22Rv1 (cell line): ENCODE results near the gene PEX3.

Source experiments
- H3K27ac ChIP-seq: fragments of 450-650 bp; 2 replicates; pipeline ENCODE4 v1.5.1; 2017
- CTCF ChIP-seq: fragments of 450-650 bp; IDR thresholded peaks from 2 replicates; pipeline ENCODE4 v1.5.1; 2017; ENCODE audit warnings: mild to moderate bottlenecking
- ZFX ChIP-seq: fragments of 450-650 bp; IDR thresholded peaks from 2 replicates; pipeline ENCODE4 v1.6.1; 2017; ENCODE audit warnings: antibody characterized with exemption, borderline replicate concordance

The PEX3 gene

GRCh38 chr6:143471822-143472221 is 21.2 kb downstream of the PEX3 start:
- TF ChIP-seq ZFX (no peak), CTCF (no peak)
- no peak overlapping the region for H3K27ac ChIP-seq

- no peak for TF ChIP-seq ZFX
- TF ChIP-seq CTCF, result no peak
- no peak overlapping the region for H3K27ac ChIP-seq
Observed at GRCh38 chr6:143476545-143476944, 25.9 kb downstream of the PEX3 start.

GRCh38 chr6:143478479-143479062 is 28.0 kb downstream of the PEX3 start:
- no peak overlapping the region for H3K27ac ChIP-seq
- TF ChIP-seq ZFX, result no peak
- no peak for TF ChIP-seq CTCF

- TF ChIP-seq CTCF, result no peak
- TF ChIP-seq ZFX, result no peak
Observed at GRCh38 chr6:143482593-143482992, 32.0 kb downstream of the PEX3 start.

GRCh38 chr6:143485967-143486366 is 35.4 kb downstream of the PEX3 start:
- TF ChIP-seq CTCF (no peak), ZFX (no peak)
- H3K27ac ChIP-seq, result no peak overlapping the region

More at GRCh38 chr6:143482593-143482992, 32.0 kb downstream of the PEX3 start:
- no peak overlapping the region for H3K27ac ChIP-seq

- TF ChIP-seq ZFX (no peak), CTCF (no peak)
- H3K27ac ChIP-seq, result no peak overlapping the region
Observed at GRCh38 chr6:143486752-143487151, 36.1 kb downstream of the PEX3 start.

GRCh38 chr6:143490244-143490643 is 39.6 kb downstream of the PEX3 start:
- TF ChIP-seq ZFX (no peak), CTCF (no peak)

More at GRCh38 chr6:143490244-143490643, 39.6 kb downstream of the PEX3 start:
- no peak overlapping the region for H3K27ac ChIP-seq
